Colonic mucosa (tissue), 4 donors: ENCODE data around the gene POR. TPM values are rescaled to one million over a fixed set of nuclear protein-coding genes. Genes with fewer than 3 reads are reported as not detected.

Experiments used
- DNase-seq: peaks from one replicate; pipeline ENCODE4 v3.0.0-alpha.2; 2020
- H3K27ac ChIP-seq: fragments of 200-600 bp; one replicate; pipeline ENCODE4 v1.8.0; 2021
- H3K27me3 ChIP-seq: fragments of 200-600 bp; one replicate; pipeline ENCODE4 v1.8.0; 2021
- H3K36me3 ChIP-seq: fragments of 200-600 bp; one replicate; pipeline ENCODE4 v1.8.0; 2021
- H3K4me1 ChIP-seq: fragments of 200-600 bp; one replicate; pipeline ENCODE4 v1.8.0; 2021; ENCODE audit warnings: mild to moderate bottlenecking
- H3K4me3 ChIP-seq: fragments of 200-600 bp; one replicate; pipeline ENCODE4 v1.8.0; 2021
- H3K9ac ChIP-seq, 2 donors: one replicate each; pipeline ENCODE4 v1.7.0; 2013; ENCODE audit warnings: control low read depth in 2 of 2, low read depth in 2 of 2, low read length in 2 of 2
- H3K9me3 ChIP-seq: fragments of 200-600 bp; one replicate; pipeline ENCODE4 v1.8.0; 2021
- CTCF ChIP-seq: fragments of 200-600 bp; IDR thresholded peaks from one replicate; pipeline ENCODE4 v1.8.0; 2022; ENCODE audit warnings: antibody characterized with exemption, mild to moderate bottlenecking
- intact Hi-C: fragments of 100-400 bp; cut with DNase I; formaldehyde crosslinking; loops from one replicate; pipeline ENCODE4 v1.14.1; 2022
- total RNA-seq, 2 donors: library from RNA; stranded (reverse); fragmentation: NEBNext Ultra II Directional in 1 of 2; extraction: Animal tissue kit (Norgen Biotek cat#: 25700) in 1 of 2; gene quantifications; one replicate each; pipeline ENCODE4 v1.2.1, GENCODE V29; 2021
- donor health status: healthy.
- donor health status: DM: no; HTN: no; CAD: no.
- donor health status: DM: no; HTN: no; CAD: no.

POR gene
- total RNA-seq, 2 donors from 2014 or later: 126 to 169 TPM

DNA sequence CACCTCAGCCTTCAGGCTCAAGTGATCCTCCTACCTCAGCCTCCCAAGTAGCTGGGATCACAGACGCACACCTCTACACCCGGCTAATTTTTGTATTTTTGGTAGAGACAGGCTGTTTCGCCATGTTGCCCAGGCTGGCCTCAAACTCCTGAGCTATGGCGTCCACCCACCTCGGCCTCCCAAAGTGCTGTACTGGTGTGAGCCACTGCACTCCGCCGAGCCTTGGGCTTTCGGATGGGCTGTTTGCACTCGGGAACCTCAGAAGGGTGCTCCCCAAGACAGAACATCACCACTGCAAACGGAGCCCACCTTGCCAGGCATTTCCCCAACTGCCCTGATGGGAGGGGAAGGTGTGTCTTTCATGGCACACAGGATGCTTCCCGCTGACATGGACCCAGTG is 52.1 kb downstream of the POR start:
- H3K4me3 ChIP-seq: no peak overlapping the region
- H3K9ac ChIP-seq: no peak overlapping the region
- H3K27me3 ChIP-seq: no peaks in the 10 kb centered on the region
- DNase-seq: peak; percentile 17
- H3K9me3 ChIP-seq: no peaks in the 10 kb centered on the region
- intact Hi-C loops: no loop called here
- H3K36me3 ChIP-seq: no peaks in the 10 kb centered on the region
- no peak for TF ChIP-seq CTCF
- no peaks in the 10 kb centered on the region for H3K4me1 ChIP-seq
- H3K27ac ChIP-seq: peak overlapping the region; percentile 62

DNA sequence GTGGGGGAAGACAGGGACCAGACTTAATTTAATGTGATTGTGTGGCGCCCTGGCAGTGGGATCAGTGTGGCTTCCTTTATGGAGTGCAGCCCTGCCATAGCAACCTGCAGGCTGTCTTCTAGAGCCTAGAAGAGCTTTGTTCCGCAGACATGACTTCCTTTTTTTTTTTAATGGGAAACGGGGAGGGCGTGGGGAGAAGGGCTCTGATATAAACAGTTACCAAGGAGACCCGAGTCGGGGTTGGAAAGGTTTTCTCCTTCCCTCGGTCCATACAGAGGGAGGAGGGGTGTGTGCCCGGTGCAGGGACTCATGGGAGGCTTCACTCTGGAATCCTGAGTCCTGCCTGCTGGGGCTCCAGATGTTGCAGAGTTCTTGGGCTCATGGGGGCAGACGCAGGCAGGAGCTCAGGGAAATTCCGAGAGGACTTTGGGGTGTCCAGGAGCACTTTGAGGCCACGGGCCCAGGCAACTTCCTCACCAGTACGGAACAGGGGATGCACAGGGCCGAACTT is 52.6 kb downstream of the POR start:
- peak; percentile 47 for DNase-seq
- Histone ChIP-seq H3K9me3 (no peaks in the 10 kb centered on the region), H3K27me3 (no peaks in the 10 kb centered on the region), H3K4me3 (no peak overlapping the region), H3K36me3 (no peaks in the 10 kb centered on the region), H3K4me1 (no peaks in the 10 kb centered on the region), H3K9ac (no peak overlapping the region), H3K27ac (peak overlapping the region; percentile 62)
- no peak for TF ChIP-seq CTCF
- intact Hi-C loops: no loop called here

GRCh38 chr7:75968012-75968411 is 53.1 kb downstream of the POR start:
- H3K27me3 ChIP-seq: no peaks in the 10 kb centered on the region
- H3K9me3 ChIP-seq: no peaks in the 10 kb centered on the region
- H3K4me3 ChIP-seq: no peak overlapping the region
- intact Hi-C loops: no loop called here
- no peak overlapping the region for H3K9ac ChIP-seq
- H3K27ac ChIP-seq: peak overlapping the region; percentile 9
- H3K36me3 ChIP-seq: no peaks in the 10 kb centered on the region
- peak; percentile 18 for DNase-seq
- TF ChIP-seq CTCF: no peak
- no peaks in the 10 kb centered on the region for H3K4me1 ChIP-seq

DNA sequence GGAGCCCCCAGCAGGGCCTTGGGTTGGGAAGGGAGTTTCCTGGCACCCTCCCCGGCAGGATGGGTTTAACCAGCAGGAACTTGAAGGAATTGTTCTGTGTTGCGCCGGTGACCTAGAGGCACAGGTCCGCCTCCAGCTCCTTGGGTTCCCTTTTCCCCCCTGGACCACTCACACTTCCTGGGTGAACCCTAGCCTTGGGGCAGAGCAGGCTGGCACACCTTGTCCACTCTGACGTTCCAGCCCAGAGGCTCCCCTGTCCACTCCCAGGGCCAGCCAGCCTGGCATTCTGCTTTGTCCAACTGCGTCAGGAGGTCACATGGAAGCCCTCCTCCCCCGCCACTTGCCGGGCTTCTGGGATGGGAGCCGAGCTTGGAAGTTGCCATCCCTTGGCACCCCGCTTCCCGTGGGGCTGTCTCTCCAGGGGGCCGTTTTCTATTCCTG is 53.6 kb downstream of the POR start:
- Histone ChIP-seq H3K27ac (peak overlapping the region; percentile 9), H3K4me3 (no peak overlapping the region), H3K4me1 (no peaks in the 10 kb centered on the region), H3K36me3 (no peaks in the 10 kb centered on the region), H3K9me3 (no peaks in the 10 kb centered on the region), H3K9ac (peak overlapping the region in 1 of 2 donors; percentile 24), H3K27me3 (no peaks in the 10 kb centered on the region)
- intact Hi-C loops: no loop called here
- peak; percentile 18 for DNase-seq
- TF ChIP-seq CTCF: no peak

DNA sequence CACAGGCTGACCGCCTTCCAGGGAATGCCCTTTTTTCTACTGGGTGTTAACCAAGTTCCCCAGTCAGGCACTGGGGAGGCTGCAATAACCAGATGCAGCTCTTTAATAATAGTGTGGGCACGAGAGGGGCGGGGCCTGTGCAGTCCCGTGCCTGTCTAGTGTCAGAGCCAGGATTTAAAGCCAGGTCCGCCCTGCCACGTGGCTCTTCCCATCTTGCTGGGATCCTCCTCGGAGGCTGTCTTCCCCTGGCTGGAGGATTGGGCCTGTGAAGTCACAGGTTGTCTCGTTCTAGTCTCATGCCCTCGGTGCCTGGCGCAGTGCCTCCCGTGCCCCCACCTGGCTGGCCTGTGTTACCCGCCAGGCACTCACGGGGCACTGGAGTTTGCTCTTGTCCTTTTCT is 54.2 kb downstream of the POR start:
- no peak overlapping the region for H3K9ac ChIP-seq
- peak; percentile 27 for DNase-seq
- H3K27ac ChIP-seq: no peak overlapping the region
- no peak for TF ChIP-seq CTCF
- intact Hi-C loops: no loop called here
- H3K36me3 ChIP-seq: no peaks in the 10 kb centered on the region
- H3K4me3 ChIP-seq: no peak overlapping the region
- no peaks in the 10 kb centered on the region for H3K27me3 ChIP-seq
- H3K9me3 ChIP-seq: no peaks in the 10 kb centered on the region
- no peaks in the 10 kb centered on the region for H3K4me1 ChIP-seq
